HPDE6-E6E7 (cell line): ENCODE results near the gene PTPN6.
A peak's percentile ranks its signal among the peaks of the same experiment; 100 is the strongest.

Experiments used
- DNase-seq: peaks from one replicate; pipeline ENCODE4 v3.0.0; 2011; ENCODE audit warnings: missing footprints; ENCODE audit errors: extremely low spot score

The PTPN6 gene

GRCh38 chr12:6970096-6970527, 19.0 kb downstream of the PTPN6 start:
- no peak for DNase-seq

- no peak for DNase-seq
These were observed 23.0 kb downstream of the PTPN6 start for GRCh38 chr12:6974180-6974579.

GRCh38 chr12:6975297-6976032, 24.3 kb downstream of the PTPN6 start:
- no peak for DNase-seq

- DNase-seq = no peak
These were observed 26.5 kb downstream of the PTPN6 start for GRCh38 chr12:6977653-6978052.

GRCh38 chr12:6978188-6978587, 27.0 kb downstream of the PTPN6 start:
- no peak for DNase-seq

GRCh38 chr12:6978611-6979011, 27.5 kb downstream of the PTPN6 start:
- no peak for DNase-seq

- DNase-seq = no peak
These were observed 27.9 kb downstream of the PTPN6 start for GRCh38 chr12:6979021-6979420.

GRCh38 chr12:6979453-6979852, 28.3 kb downstream of the PTPN6 start:
- no peak for DNase-seq

- no peak for DNase-seq
These were observed 28.9 kb downstream of the PTPN6 start for GRCh38 chr12:6980075-6980474.

GRCh38 chr12:6980740-6981139, 29.6 kb downstream of the PTPN6 start:
- no peak for DNase-seq

- DNase-seq = no peak
These were observed 30.2 kb downstream of the PTPN6 start for GRCh38 chr12:6981152-6982052.

GRCh38 chr12:6982532-6982931, 31.4 kb downstream of the PTPN6 start:
- DNase-seq = no peak

- no peak for DNase-seq
These were observed 36.9 kb downstream of the PTPN6 start for GRCh38 chr12:6987956-6988553.

GRCh38 chr12:6996040-6996441, 44.9 kb downstream of the PTPN6 start:
- no peak for DNase-seq

GRCh38 chr12:6998715-6999451, 47.7 kb downstream of the PTPN6 start:
- peak; percentile 39 for DNase-seq

GRCh38 chr12:7001921-7002591, 50.9 kb downstream of the PTPN6 start:
- DNase-seq = no peak

GRCh38 chr12:7004287-7004803, 53.2 kb downstream of the PTPN6 start:
- DNase-seq = no peak

- DNase-seq = no peak
These were observed 53.7 kb downstream of the PTPN6 start for GRCh38 chr12:7004840-7005239.

GRCh38 chr12:7005311-7005710, 54.2 kb downstream of the PTPN6 start:
- DNase-seq = no peak

GRCh38 chr12:7006639-7007038, 55.5 kb downstream of the PTPN6 start:
- no peak for DNase-seq

- DNase-seq = no peak
These were observed 57.7 kb downstream of the PTPN6 start for GRCh38 chr12:7008864-7009263.
